CD14-positive monocyte (primary cell): Measurements from ENCODE around the gene CHCHD6. TPM values are rescaled to one million over a fixed set of nuclear protein-coding genes. Genes with fewer than 3 reads are reported as not detected.

ENCODE experiments used
- DNase-seq, 3 donors: peaks; one replicate each; pipeline ENCODE4 v3.0.0-alpha.2; 2011 to 2022
- H2AFZ ChIP-seq: 2 replicates; pipeline ENCODE4 v1.6.0; 2012; ENCODE audit warnings: mild to moderate bottlenecking, low read depth, low read length, inconsistent platforms; ENCODE audit not compliant: insufficient read depth, poor library complexity, severe bottlenecking
- H3K27ac ChIP-seq, 2 donors: 1 replicate in 1 of 2; 2 replicates in 1 of 2; pipeline ENCODE4 v1.5.1; 2012 to 2013; ENCODE audit warnings: low read length in 2 of 2, control low read depth in 1 of 2, inconsistent platforms in 1 of 2, low read depth in 1 of 2, mild to moderate bottlenecking in 1 of 2
- H3K27me3 ChIP-seq, 2 donors: one replicate each; pipeline versions ENCODE4 v1.6.0 to v1.6.1; 2011 to 2013; ENCODE audit warnings: low read length in 2 of 2; ENCODE audit not compliant: control insufficient read depth in 2 of 2, insufficient read depth in 2 of 2
- H3K36me3 ChIP-seq, 2 donors: replicated peaks in 1 of 2; 1 replicate in 1 of 2; 2 replicates in 1 of 2; pipeline versions ENCODE4 v1.5.1 to v1.6.1; 2012 to 2013; ENCODE audit warnings: low read length in 2 of 2, control low read depth in 1 of 2, inconsistent platforms in 1 of 2, mild to moderate bottlenecking in 1 of 2; ENCODE audit not compliant: insufficient read depth in 2 of 2, control insufficient read depth in 1 of 2
- H3K4me1 ChIP-seq, 2 donors: 1 replicate in 1 of 2; 2 replicates in 1 of 2; pipeline versions ENCODE4 v1.5.1 to v1.6.1; 2012 to 2013; ENCODE audit warnings: low read length in 2 of 2, control low read depth in 1 of 2, inconsistent platforms in 1 of 2, mild to moderate bottlenecking in 1 of 2, moderate library complexity in 1 of 2; ENCODE audit not compliant: insufficient read depth in 2 of 2, control insufficient read depth in 1 of 2
- H3K4me2 ChIP-seq: replicated peaks from 2 replicates; pipeline ENCODE3; 2012; ENCODE audit warnings: low read length, moderate library complexity, mild to moderate bottlenecking; ENCODE audit not compliant: poor library complexity, severe bottlenecking; ENCODE audit errors: extremely low read depth
- H3K4me3 ChIP-seq, 3 experiments: fragments of 200-600 bp in 1 of 3; sonication (generic) in 1 of 3; replicated peaks in 1 of 3; 1 replicate in 2 of 3; 2 replicates in 1 of 3; pipeline ENCODE4 v1.5.1; 2011 to 2013; ENCODE audit warnings: low read length in 3 of 3, mild to moderate bottlenecking in 3 of 3, control low read depth in 2 of 3, low read depth in 2 of 3, inconsistent platforms in 1 of 3, moderate library complexity in 1 of 3
- H3K79me2 ChIP-seq: 2 replicates; pipeline ENCODE4 v1.6.0; 2012; ENCODE audit warnings: mild to moderate bottlenecking, control low read depth, inconsistent platforms, low read length, moderate library complexity; ENCODE audit not compliant: insufficient read depth
- H3K9ac ChIP-seq: 2 replicates; pipeline ENCODE4 v1.6.0; 2017; ENCODE audit warnings: low read length, mild to moderate bottlenecking; ENCODE audit not compliant: insufficient read depth, poor library complexity, severe bottlenecking
- H3K9me3 ChIP-seq, 2 donors: replicated peaks in 1 of 2; 1 replicate in 1 of 2; 2 replicates in 1 of 2; pipeline versions ENCODE4 v1.5.1 to v1.6.1; 2012 to 2013; ENCODE audit warnings: low read length in 2 of 2, control low read depth in 1 of 2; ENCODE audit not compliant: control insufficient read depth in 1 of 2, insufficient read depth in 1 of 2
- H4K20me1 ChIP-seq: 2 replicates; pipeline ENCODE4 v1.6.0; 2012; ENCODE audit warnings: mild to moderate bottlenecking, low read length, control low read depth, moderate library complexity; ENCODE audit not compliant: insufficient read depth
- H3K27ac Mint-ChIP-seq, 7 donors: one replicate each; pipeline ENCODE4 v1.8.0; 2020; ENCODE audit warnings: mild to moderate bottlenecking in 7 of 7, mixed read lengths in 7 of 7, moderate library complexity in 6 of 7, inconsistent platforms in 2 of 7
- H3K27me3 Mint-ChIP-seq, 3 donors: one replicate each; pipeline ENCODE4 v1.8.0; 2021 to 2022; ENCODE audit warnings: low read depth in 3 of 3, mild to moderate bottlenecking in 3 of 3, mixed read lengths in 3 of 3, moderate library complexity in 3 of 3, inconsistent platforms in 1 of 3
- H3K36me3 Mint-ChIP-seq, 2 donors: one replicate each; pipeline ENCODE4 v1.8.0; 2020; ENCODE audit warnings: mixed read lengths in 2 of 2, inconsistent platforms in 1 of 2, mild to moderate bottlenecking in 1 of 2
- H3K4me1 Mint-ChIP-seq: one replicate; pipeline ENCODE4 v1.8.0; 2020; ENCODE audit warnings: mild to moderate bottlenecking, mixed read lengths
- H3K4me3 Mint-ChIP-seq, 2 donors: one replicate each; pipeline ENCODE4 v1.8.0; 2020; ENCODE audit warnings: mild to moderate bottlenecking in 2 of 2, mixed read lengths in 2 of 2, moderate library complexity in 1 of 2
- H3K9me3 Mint-ChIP-seq, 7 donors: one replicate each; pipeline ENCODE4 v1.8.0; 2020 to 2022; ENCODE audit warnings: mixed read lengths in 7 of 7, mild to moderate bottlenecking in 6 of 7, moderate library complexity in 6 of 7, inconsistent platforms in 2 of 7
- CTCF ChIP-seq: fragments of 200-600 bp; IDR thresholded peaks from one replicate; pipeline ENCODE4 v1.8.0; 2022; ENCODE audit warnings: antibody characterized with exemption, mild to moderate bottlenecking
- WGBS: methylation state at CpG from one replicate; pipeline ENCODE4 v1.1.5; 2013; ENCODE audit warnings: missing lambda C conversion rate; ENCODE audit not compliant: insufficient coverage; 5-methylcytosine and 5-hydroxymethylcytosine counted together
- intact Hi-C, 2 donors: fragments of 100-400 bp; cut with micrococcal nuclease; formaldehyde crosslinking; loops; one replicate each; pipeline versions ENCODE4 v1.15.0 to v1.15.1; 2023
- polyA plus RNA-seq, 3 donors: library from polyadenylated mRNA; depleted of rRNA in 1 of 3; unstranded in 2 of 3; stranded (reverse) in 1 of 3; fragments of 300-500 nt in 2 of 3; fragments of >200 nt in 1 of 3; fragmentation: Illumina TruSeq in 2 of 3; gene quantifications; 1 replicate in 2 of 3; 2 replicates in 1 of 3; pipeline ENCODE4 v1.2.3, GENCODE V29; 2012 to 2021

CHCHD6 gene
- polyA plus RNA-seq, 3 donors = 1.1 to 1.8 (median 1.8) TPM

GRCh38 chr3:126998728-126999127 lies 294.7 kb downstream of the CHCHD6 start:
- WGBS = 60% methylated on average over 2 of the region's 3 CpGs
- Histone ChIP-seq H3K9ac (no peak overlapping the region), H3K4me2 (no peak overlapping the region), H3K27me3 (no peaks in the 10 kb centered on the region), H3K4me3 (no peak overlapping the region), H3K36me3 (no peaks in the 10 kb centered on the region), H3K27ac (no peak overlapping the region), H2AFZ (no peak overlapping the region), H4K20me1 (no peaks in the 10 kb centered on the region), H3K79me2 (no peaks in the 10 kb centered on the region), H3K9me3 (no peaks in the 10 kb centered on the region), H3K4me1 (no peaks in the 10 kb centered on the region)
- TF ChIP-seq CTCF = no peak
- Mint-ChIP-seq H3K4me3 (no peak overlapping the region), H3K27ac (no peak overlapping the region), H3K4me1 (no peaks in the 10 kb centered on the region), H3K27me3 (peaks cover 0 to 5% (median 0%) of the 10 kb centered on the region in 3 donors), H3K9me3 (peaks cover 0 to 3% (median 0%) of the 10 kb centered on the region in 7 donors), H3K36me3 (no peaks in the 10 kb centered on the region)
- DNase-seq = no peak
- intact Hi-C loops = no loop called here

GRCh38 chr3:126999383-126999782 lies 295.3 kb downstream of the CHCHD6 start:
- Mint-ChIP-seq H3K9me3 (peaks cover 0 to 3% (median 0%) of the 10 kb centered on the region in 7 donors), H3K4me3 (no peak overlapping the region), H3K4me1 (no peaks in the 10 kb centered on the region), H3K27ac (no peak overlapping the region), H3K27me3 (peaks cover 0 to 3% (median 0%) of the 10 kb centered on the region in 3 donors), H3K36me3 (no peaks in the 10 kb centered on the region)
- no peaks in the 10 kb centered on the region for H3K4me1 ChIP-seq
- TF ChIP-seq CTCF = no peak
- no peak overlapping the region for H3K4me3 ChIP-seq
- WGBS = 96% methylated on average over 14 of the region's 15 CpGs
- no peak overlapping the region for H3K4me2 ChIP-seq
- H3K27me3 ChIP-seq = no peaks in the 10 kb centered on the region
- no peak overlapping the region for H2AFZ ChIP-seq
- no peak overlapping the region for H3K27ac ChIP-seq
- no peak for DNase-seq
- no peaks in the 10 kb centered on the region for H4K20me1 ChIP-seq
- no peaks in the 10 kb centered on the region for H3K36me3 ChIP-seq
- no peaks in the 10 kb centered on the region for H3K79me2 ChIP-seq
- H3K9me3 ChIP-seq = no peaks in the 10 kb centered on the region
- no peak overlapping the region for H3K9ac ChIP-seq
- intact Hi-C loops = no loop called here
